22Rv1 (cell line): ENCODE results near the gene TMEM167A.

ENCODE experiments used
- ZFX ChIP-seq: fragments of 450-650 bp; IDR thresholded peaks from 2 replicates; pipeline ENCODE4 v1.6.1; 2017; ENCODE audit warnings: antibody characterized with exemption, borderline replicate concordance
- TF ChIP-seq, protein P1 (sequence below): fragments of 450-650 bp; IDR thresholded peaks from 2 replicates; pipeline ENCODE4 v1.5.1; 2017; ENCODE audit warnings: mild to moderate bottlenecking

DNA sequence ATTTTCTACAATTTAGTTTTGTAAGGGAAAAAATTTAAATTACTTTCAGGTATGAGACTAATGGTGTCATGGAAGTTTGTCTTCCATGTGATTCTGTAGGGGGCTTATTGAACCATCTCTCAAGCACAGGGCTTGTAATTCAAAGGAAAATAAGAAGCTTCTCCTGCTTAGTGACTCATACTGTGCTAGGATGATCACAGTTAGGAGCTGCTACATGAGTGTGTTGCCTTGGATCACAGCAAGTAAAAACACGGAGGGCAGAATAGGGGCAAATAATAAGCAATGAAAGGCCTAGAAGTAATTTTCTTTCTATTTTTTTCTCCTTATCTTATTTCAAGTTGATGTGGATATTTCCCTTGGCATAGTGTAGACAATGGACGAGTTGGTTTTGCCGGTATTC, 28.9 kb downstream of the TMEM167A start:
- TF ChIP-seq, protein P1, sequence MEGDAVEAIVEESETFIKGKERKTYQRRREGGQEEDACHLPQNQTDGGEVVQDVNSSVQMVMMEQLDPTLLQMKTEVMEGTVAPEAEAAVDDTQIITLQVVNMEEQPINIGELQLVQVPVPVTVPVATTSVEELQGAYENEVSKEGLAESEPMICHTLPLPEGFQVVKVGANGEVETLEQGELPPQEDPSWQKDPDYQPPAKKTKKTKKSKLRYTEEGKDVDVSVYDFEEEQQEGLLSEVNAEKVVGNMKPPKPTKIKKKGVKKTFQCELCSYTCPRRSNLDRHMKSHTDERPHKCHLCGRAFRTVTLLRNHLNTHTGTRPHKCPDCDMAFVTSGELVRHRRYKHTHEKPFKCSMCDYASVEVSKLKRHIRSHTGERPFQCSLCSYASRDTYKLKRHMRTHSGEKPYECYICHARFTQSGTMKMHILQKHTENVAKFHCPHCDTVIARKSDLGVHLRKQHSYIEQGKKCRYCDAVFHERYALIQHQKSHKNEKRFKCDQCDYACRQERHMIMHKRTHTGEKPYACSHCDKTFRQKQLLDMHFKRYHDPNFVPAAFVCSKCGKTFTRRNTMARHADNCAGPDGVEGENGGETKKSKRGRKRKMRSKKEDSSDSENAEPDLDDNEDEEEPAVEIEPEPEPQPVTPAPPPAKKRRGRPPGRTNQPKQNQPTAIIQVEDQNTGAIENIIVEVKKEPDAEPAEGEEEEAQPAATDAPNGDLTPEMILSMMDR, result no peak
- TF ChIP-seq ZFX, result no peak
